HG02885 (cell line): Measurements from ENCODE around the gene LGI1.
"Not testable (repeated sequence)": the region's sequence is repeated elsewhere in the genome, so short reads cannot be mapped to it uniquely, and the experiment has no call there.

Source experiments
- ATAC-seq: cut with Tn5 transposase; IDR thresholded peaks from one replicate; pipeline ENCODE4 v1.9.1; 2021; ENCODE audit warnings: mild to moderate bottlenecking; ENCODE audit not compliant: unreplicated experiment, poor library complexity

The LGI1 gene

GRCh38 chr10:93797825-93798224 is 40.1 kb downstream of the LGI1 start:
- no peak for ATAC-seq

GRCh38 chr10:93799155-93799708 is 41.5 kb downstream of the LGI1 start:
- no peak for ATAC-seq

GRCh38 chr10:93804200-93804599 is 46.5 kb downstream of the LGI1 start:
- no peak for ATAC-seq

GRCh38 chr10:93806903-93807302 is 49.2 kb downstream of the LGI1 start:
- no peak for ATAC-seq

- no peak for ATAC-seq
Measured at GRCh38 chr10:93807371-93807770, 49.6 kb downstream of the LGI1 start.

- ATAC-seq: no peak
Measured at GRCh38 chr10:93812659-93813338, 55.1 kb downstream of the LGI1 start.

GRCh38 chr10:93813507-93814465 is 56.0 kb downstream of the LGI1 start:
- peak; percentile 71 for ATAC-seq

GRCh38 chr10:93815304-93816096 is 57.8 kb downstream of the LGI1 start:
- ATAC-seq: no peak

GRCh38 chr10:93816123-93816747 is 58.5 kb downstream of the LGI1 start:
- ATAC-seq: peak; percentile 68

GRCh38 chr10:93818086-93818485 is 60.4 kb downstream of the LGI1 start:
- no peak for ATAC-seq

- no peak for ATAC-seq
Measured at GRCh38 chr10:93819520-93819919, 61.8 kb downstream of the LGI1 start.

- ATAC-seq: no peak
Measured at GRCh38 chr10:93820434-93820833, 62.7 kb downstream of the LGI1 start.

- no peak for ATAC-seq
Measured at GRCh38 chr10:93821051-93821772, 63.5 kb downstream of the LGI1 start.

- ATAC-seq: no peak
Measured at GRCh38 chr10:93826355-93826754, 68.6 kb downstream of the LGI1 start.

GRCh38 chr10:93827056-93827804 is 69.5 kb downstream of the LGI1 start:
- ATAC-seq: no peak

GRCh38 chr10:93831065-93831464 is 73.3 kb downstream of the LGI1 start:
- ATAC-seq: not testable (repeated sequence)

- no peak for ATAC-seq
Measured at GRCh38 chr10:93835770-93836169, 78.0 kb downstream of the LGI1 start.

- no peak for ATAC-seq
Measured at GRCh38 chr10:93837822-93838221, 80.1 kb downstream of the LGI1 start.

- no peak for ATAC-seq
Measured at GRCh38 chr10:93838278-93838677, 80.5 kb downstream of the LGI1 start.
